Osteoblast (primary cell): ENCODE data around the gene SNX9. TPM values are rescaled to one million over a fixed set of nuclear protein-coding genes. Genes with fewer than 3 reads are reported as not detected.

ENCODE experiments used
- DNase-seq: peaks from one replicate; pipeline ENCODE4 v3.0.0; 2011; ENCODE audit warnings: low spot score, mixed read lengths; ENCODE audit not compliant: insufficient read length; ENCODE audit errors: missing footprints
- H2AFZ ChIP-seq: 2 replicates; pipeline ENCODE4 v1.6.0; 2011; ENCODE audit warnings: mild to moderate bottlenecking, low read length
- H3K27ac ChIP-seq: 2 replicates; pipeline ENCODE4 v1.5.1; 2011; ENCODE audit warnings: mild to moderate bottlenecking, low read depth, low read length, moderate library complexity
- H3K27me3 ChIP-seq: 2 replicates; pipeline ENCODE4 v1.6.0; 2012; ENCODE audit warnings: mild to moderate bottlenecking, control low read depth, inconsistent platforms, low read length, moderate library complexity; ENCODE audit not compliant: insufficient read depth
- H3K36me3 ChIP-seq: 2 replicates; pipeline ENCODE4 v1.5.1; 2011; ENCODE audit warnings: mild to moderate bottlenecking, low read length, control low read depth, moderate library complexity; ENCODE audit not compliant: insufficient read depth
- H3K4me1 ChIP-seq: 2 replicates; pipeline ENCODE4 v1.5.1; 2011; ENCODE audit warnings: mild to moderate bottlenecking, low read length, control low read depth, moderate library complexity; ENCODE audit not compliant: insufficient read depth
- H3K4me2 ChIP-seq: 2 replicates; pipeline ENCODE4 v1.6.0; 2011; ENCODE audit warnings: mild to moderate bottlenecking, low read length; ENCODE audit not compliant: insufficient read depth
- H3K4me3 ChIP-seq: fragments of 200-600 bp; sonication (generic); 3 replicates; pipeline ENCODE4 v1.5.1; 2012; ENCODE audit warnings: mild to moderate bottlenecking, low read length, inconsistent platforms; ENCODE audit not compliant: insufficient read depth
- H3K79me2 ChIP-seq: 2 replicates; pipeline ENCODE4 v1.6.0; 2012; ENCODE audit warnings: mild to moderate bottlenecking, low read length, control low read depth, inconsistent platforms; ENCODE audit not compliant: insufficient read depth
- H3K9me3 ChIP-seq: 2 replicates; pipeline ENCODE4 v1.5.1; 2011; ENCODE audit warnings: low read depth, low read length, control low read depth
- H4K20me1 ChIP-seq: 2 replicates; pipeline ENCODE4 v1.6.0; 2012; ENCODE audit warnings: mild to moderate bottlenecking, low read length, control low read depth; ENCODE audit not compliant: insufficient read depth
- total RNA-seq: library from RNA; depleted of rRNA; stranded (reverse); fragments of >200 nt; gene quantifications from 2 replicates; pipeline ENCODE4 v1.2.3, GENCODE V29; 2012
- TF ChIP-seq, protein P1 (sequence below): IDR thresholded peaks from 2 replicates; pipeline ENCODE4 v1.5.1; 2011; ENCODE audit warnings: mild to moderate bottlenecking, low read depth, low read length, moderate library complexity; ENCODE audit errors: extremely low read depth

Gene SNX9
- total RNA-seq, 1 donor, result 147 TPM

DNA sequence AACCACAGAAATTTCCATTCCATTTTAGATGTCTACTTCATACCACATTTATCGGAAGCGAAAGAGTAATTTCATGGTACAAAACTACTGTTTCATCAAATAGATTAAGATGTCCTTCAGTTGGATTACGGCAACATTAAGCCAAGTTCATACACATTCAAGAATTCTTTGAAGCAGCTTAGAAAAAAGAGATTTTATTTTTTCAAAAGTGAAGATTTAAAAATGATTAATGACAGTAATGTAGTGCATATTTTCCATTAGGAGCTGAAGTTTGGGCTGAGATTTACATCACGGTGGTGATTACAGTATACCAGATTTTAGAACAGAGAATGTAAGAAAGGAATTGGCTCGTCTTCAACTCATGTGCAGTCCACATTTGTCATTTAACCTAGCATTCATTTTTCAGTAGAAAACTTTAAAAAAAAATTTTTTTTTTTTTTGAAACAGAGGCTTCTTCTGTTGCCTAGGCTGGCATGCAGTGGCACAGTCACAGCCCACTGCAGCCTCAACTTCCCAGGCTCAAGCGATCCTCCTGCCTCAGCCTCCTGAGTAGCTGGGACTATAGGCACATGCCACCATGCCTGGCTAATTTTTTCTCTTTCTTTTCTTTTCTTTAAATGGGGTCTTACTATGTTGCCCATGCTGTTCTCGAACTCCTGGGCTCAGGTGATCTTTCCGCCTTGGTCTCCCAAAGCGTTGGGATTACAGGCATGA, 160.5 kb downstream of the SNX9 start:
- H3K9me3 ChIP-seq, result no peaks in the 10 kb centered on the region
- peak overlapping the region; percentile 88 for H3K27ac ChIP-seq
- peaks cover 31% of the 10 kb centered on the region for H3K4me1 ChIP-seq
- DNase-seq, result no peak
- no peaks in the 10 kb centered on the region for H3K27me3 ChIP-seq
- TF ChIP-seq, protein P1, sequence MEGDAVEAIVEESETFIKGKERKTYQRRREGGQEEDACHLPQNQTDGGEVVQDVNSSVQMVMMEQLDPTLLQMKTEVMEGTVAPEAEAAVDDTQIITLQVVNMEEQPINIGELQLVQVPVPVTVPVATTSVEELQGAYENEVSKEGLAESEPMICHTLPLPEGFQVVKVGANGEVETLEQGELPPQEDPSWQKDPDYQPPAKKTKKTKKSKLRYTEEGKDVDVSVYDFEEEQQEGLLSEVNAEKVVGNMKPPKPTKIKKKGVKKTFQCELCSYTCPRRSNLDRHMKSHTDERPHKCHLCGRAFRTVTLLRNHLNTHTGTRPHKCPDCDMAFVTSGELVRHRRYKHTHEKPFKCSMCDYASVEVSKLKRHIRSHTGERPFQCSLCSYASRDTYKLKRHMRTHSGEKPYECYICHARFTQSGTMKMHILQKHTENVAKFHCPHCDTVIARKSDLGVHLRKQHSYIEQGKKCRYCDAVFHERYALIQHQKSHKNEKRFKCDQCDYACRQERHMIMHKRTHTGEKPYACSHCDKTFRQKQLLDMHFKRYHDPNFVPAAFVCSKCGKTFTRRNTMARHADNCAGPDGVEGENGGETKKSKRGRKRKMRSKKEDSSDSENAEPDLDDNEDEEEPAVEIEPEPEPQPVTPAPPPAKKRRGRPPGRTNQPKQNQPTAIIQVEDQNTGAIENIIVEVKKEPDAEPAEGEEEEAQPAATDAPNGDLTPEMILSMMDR, result no peak
- peaks cover 65% of the 10 kb centered on the region for H3K79me2 ChIP-seq
- peaks cover 3% of the 10 kb centered on the region for H3K36me3 ChIP-seq
- no peak overlapping the region for H2AFZ ChIP-seq
- peaks cover 4% of the 10 kb centered on the region for H4K20me1 ChIP-seq
- peak overlapping the region; percentile 93 for H3K4me2 ChIP-seq
- H3K4me3 ChIP-seq, result peak overlapping the region; percentile 91

GRCh38 chr6:157984128-157984527, 161.1 kb downstream of the SNX9 start:
- Histone ChIP-seq H3K27ac (peak overlapping the region; percentile 88), H3K4me3 (peak overlapping the region; percentile 91), H2AFZ (no peak overlapping the region), H3K4me1 (peaks cover 37% of the 10 kb centered on the region), H3K27me3 (no peaks in the 10 kb centered on the region), H3K4me2 (peak overlapping the region; percentile 93), H3K9me3 (no peaks in the 10 kb centered on the region), H3K79me2 (peaks cover 71% of the 10 kb centered on the region), H4K20me1 (peaks cover 4% of the 10 kb centered on the region), H3K36me3 (peaks cover 3% of the 10 kb centered on the region)
- TF ChIP-seq, protein P1, result no peak
- no peak for DNase-seq

DNA sequence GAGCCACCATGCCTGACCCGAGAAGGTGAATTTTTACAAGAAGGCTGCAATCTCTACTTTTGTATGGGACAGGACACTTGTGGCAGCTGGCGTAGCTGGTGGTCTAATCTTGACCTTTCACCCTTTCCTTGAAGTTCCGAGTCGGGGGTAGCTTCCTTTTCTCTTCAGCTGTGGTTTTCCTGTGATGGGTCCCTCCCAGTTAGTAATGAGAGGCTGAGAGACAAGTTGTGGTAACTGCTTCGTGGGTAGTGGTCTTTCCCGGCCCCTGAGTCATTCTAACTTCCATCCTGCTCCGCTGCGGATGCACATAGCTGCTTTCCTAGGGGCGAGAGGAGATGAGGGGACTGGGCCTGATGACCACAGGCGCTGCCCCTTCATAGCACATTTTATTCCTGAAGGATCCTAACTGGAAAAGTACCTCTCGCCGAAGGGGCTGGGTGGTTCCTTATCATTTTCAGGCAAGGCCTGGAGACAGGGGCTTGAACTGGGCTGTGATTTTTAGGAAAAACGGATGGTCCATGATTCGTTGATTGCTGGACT, 161.7 kb downstream of the SNX9 start:
- H3K4me1 ChIP-seq, result peaks cover 43% of the 10 kb centered on the region
- H3K9me3 ChIP-seq, result no peaks in the 10 kb centered on the region
- H3K79me2 ChIP-seq, result peaks cover 77% of the 10 kb centered on the region
- no peak for DNase-seq
- TF ChIP-seq, protein P1, result no peak
- peaks cover 7% of the 10 kb centered on the region for H4K20me1 ChIP-seq
- peak overlapping the region; percentile 88 for H3K27ac ChIP-seq
- H3K4me2 ChIP-seq, result peak overlapping the region; percentile 93
- H3K36me3 ChIP-seq, result peaks cover 3% of the 10 kb centered on the region
- H2AFZ ChIP-seq, result no peak overlapping the region
- no peaks in the 10 kb centered on the region for H3K27me3 ChIP-seq
- H3K4me3 ChIP-seq, result peak overlapping the region; percentile 91

GRCh38 chr6:157985378-157986155, 162.5 kb downstream of the SNX9 start:
- no peak overlapping the region for H2AFZ ChIP-seq
- peaks cover 51% of the 10 kb centered on the region for H3K4me1 ChIP-seq
- peaks cover 4% of the 10 kb centered on the region for H3K36me3 ChIP-seq
- peaks cover 15% of the 10 kb centered on the region for H4K20me1 ChIP-seq
- no peak for DNase-seq
- H3K27ac ChIP-seq, result peak overlapping the region; percentile 88
- TF ChIP-seq, protein P1, result no peak
- H3K4me3 ChIP-seq, result peak overlapping the region; percentile 51
- peaks cover 85% of the 10 kb centered on the region for H3K79me2 ChIP-seq
- H3K27me3 ChIP-seq, result no peaks in the 10 kb centered on the region
- H3K4me2 ChIP-seq, result peak overlapping the region; percentile 93
- H3K9me3 ChIP-seq, result no peaks in the 10 kb centered on the region
